Keratinocyte (primary cell): ENCODE measurements around the gene VPS8. TPM values are rescaled to one million over a fixed set of nuclear protein-coding genes. Genes with fewer than 3 reads are reported as not detected.

Experiments
- DNase-seq: peaks from one replicate; pipeline ENCODE4 v3.0.0-alpha.2; 2011; ENCODE audit warnings: low read depth, missing footprints, low spot score
- FAIRE-seq: peaks from 2 replicates; lab custom pipeline; 2011; peaks lifted over from hg19 to GRCh38; lab: Jason Lieb, UNC
- H2AFZ ChIP-seq: 2 replicates; pipeline ENCODE4 v1.6.0; 2012; ENCODE audit warnings: low read length, control low read depth, inconsistent platforms; ENCODE audit not compliant: control insufficient read depth
- H3K27ac ChIP-seq: 2 replicates; pipeline ENCODE4 v1.5.1; 2011; ENCODE audit warnings: low read length; ENCODE audit not compliant: control insufficient read depth, insufficient read depth
- H3K27me3 ChIP-seq: 3 replicates; pipeline ENCODE4 v1.6.0; 2011; ENCODE audit warnings: low read length; ENCODE audit not compliant: control insufficient read depth, insufficient read depth; ENCODE audit errors: extremely low read depth
- H3K36me3 ChIP-seq, 2 experiments: 2 replicates in 1 of 2; 3 replicates in 1 of 2; pipeline ENCODE4 v1.5.1; 2011; ENCODE audit warnings: low read length in 2 of 2, mild to moderate bottlenecking in 1 of 2; ENCODE audit not compliant: control insufficient read depth in 2 of 2, insufficient read depth in 2 of 2; ENCODE audit errors: extremely low read depth in 1 of 2
- H3K4me1 ChIP-seq: 3 replicates; pipeline ENCODE4 v1.5.1; 2011; ENCODE audit warnings: low read length; ENCODE audit not compliant: control insufficient read depth, insufficient read depth; ENCODE audit errors: extremely low read depth
- H3K4me2 ChIP-seq: 3 replicates; pipeline ENCODE4 v1.6.0; 2011; ENCODE audit warnings: low read depth, low read length; ENCODE audit not compliant: control insufficient read depth, insufficient read depth; ENCODE audit errors: extremely low read depth
- H3K4me3 ChIP-seq, 3 experiments: fragments of 200-600 bp in 1 of 3; sonication (generic) in 1 of 3; 2 replicates in 2 of 3; 3 replicates in 1 of 3; pipeline ENCODE4 v1.5.1; 2011 to 2016; ENCODE audit warnings: low read length in 3 of 3, mild to moderate bottlenecking in 3 of 3, control low read depth in 2 of 3, inconsistent platforms in 1 of 3, low read depth in 1 of 3, mixed read lengths in 1 of 3, mixed run types in 1 of 3, moderate library complexity in 1 of 3; ENCODE audit not compliant: control insufficient read depth in 2 of 3, insufficient read depth in 2 of 3; ENCODE audit errors: extremely low read depth in 1 of 3
- H3K79me2 ChIP-seq: 2 replicates; pipeline ENCODE4 v1.6.0; 2012; ENCODE audit warnings: low read length; ENCODE audit not compliant: control insufficient read depth, insufficient read depth
- H3K9ac ChIP-seq: 3 replicates; pipeline ENCODE4 v1.6.0; 2011; ENCODE audit warnings: low read length; ENCODE audit not compliant: control insufficient read depth, insufficient read depth; ENCODE audit errors: extremely low read depth
- H3K9me1 ChIP-seq: 3 replicates; pipeline ENCODE4 v1.6.0; 2011; ENCODE audit warnings: low read length; ENCODE audit not compliant: control insufficient read depth, insufficient read depth; ENCODE audit errors: extremely low read depth
- H3K9me3 ChIP-seq: 2 replicates; pipeline ENCODE4 v1.5.1; 2012; ENCODE audit warnings: low read depth, low read length; ENCODE audit not compliant: control insufficient read depth
- H4K20me1 ChIP-seq: 3 replicates; pipeline ENCODE4 v1.6.0; 2011; ENCODE audit warnings: low read length; ENCODE audit not compliant: control insufficient read depth, insufficient read depth; ENCODE audit errors: extremely low read depth
- EZH2 ChIP-seq: IDR thresholded peaks from one replicate; pipeline ENCODE4 v1.6.1; 2012; ENCODE audit warnings: inconsistent platforms, mild to moderate bottlenecking, low read length, moderate library complexity
- dilution Hi-C: fragments of 300-500 bp; cut with MboI; formaldehyde crosslinking; loops from one replicate; pipeline ENCODE4 v1.7.0; 2020; ENCODE audit warnings: low sequenced_read_pairs; ENCODE audit not compliant: extremely low pct_ligation_motif_present
- polyA plus RNA-seq, 5 experiments: library from polyadenylated mRNA; depleted of rRNA in 3 of 5; stranded (reverse) in 3 of 5; stranded (forward) in 1 of 5; unstranded in 1 of 5; fragments of >200 nt; gene quantifications; 1 replicate in 1 of 5; 2 replicates in 3 of 5; 3 replicates in 1 of 5; pipeline versions ENCODE4 v1.2.1 to v1.2.3, GENCODE V29; 2011 to 2012; ENCODE audit warnings: missing spikeins in 2 of 5, low read depth in 1 of 5, low replicate concordance in 1 of 5
- TF ChIP-seq, protein P1 (sequence below), 3 experiments: IDR thresholded peaks in 1 of 3; conservative IDR thresholded peaks in 1 of 3; optimal IDR thresholded peaks in 1 of 3; 2 replicates in 2 of 3; 3 replicates in 1 of 3; pipeline versions ENCODE3 to v1.5.1; 2011; ENCODE audit warnings: low read length in 3 of 3, mild to moderate bottlenecking in 3 of 3, moderate library complexity in 2 of 3, control low read depth in 1 of 3, inconsistent platforms in 1 of 3; ENCODE audit not compliant: insufficient read depth in 2 of 3; ENCODE audit errors: extremely low read depth in 1 of 3

VPS8 gene
- polyA plus RNA-seq, 1 donor (not counting 4 experiments of a cell fraction or from before 2014, with no cell fraction given) = 28.4 TPM

GRCh38 chr3:185029086-185029485 lies 217.1 kb downstream of the VPS8 start:
- Histone ChIP-seq H3K4me3 (no peak overlapping the region), H3K9ac (no peak overlapping the region), H3K4me2 (no peak overlapping the region), H3K9me3 (no peaks in the 10 kb centered on the region), H4K20me1 (no peaks in the 10 kb centered on the region), H3K79me2 (no peaks in the 10 kb centered on the region), H3K36me3 (peaks cover 0 to 3% of the 10 kb centered on the region in 2 experiments), H3K9me1 (no peaks in the 10 kb centered on the region), H3K4me1 (no peaks in the 10 kb centered on the region), H2AFZ (no peak overlapping the region), H3K27ac (no peak overlapping the region), H3K27me3 (no peaks in the 10 kb centered on the region)
- dilution Hi-C loops = no loop called here
- no peak for FAIRE-seq
- TF ChIP-seq, protein P1, sequence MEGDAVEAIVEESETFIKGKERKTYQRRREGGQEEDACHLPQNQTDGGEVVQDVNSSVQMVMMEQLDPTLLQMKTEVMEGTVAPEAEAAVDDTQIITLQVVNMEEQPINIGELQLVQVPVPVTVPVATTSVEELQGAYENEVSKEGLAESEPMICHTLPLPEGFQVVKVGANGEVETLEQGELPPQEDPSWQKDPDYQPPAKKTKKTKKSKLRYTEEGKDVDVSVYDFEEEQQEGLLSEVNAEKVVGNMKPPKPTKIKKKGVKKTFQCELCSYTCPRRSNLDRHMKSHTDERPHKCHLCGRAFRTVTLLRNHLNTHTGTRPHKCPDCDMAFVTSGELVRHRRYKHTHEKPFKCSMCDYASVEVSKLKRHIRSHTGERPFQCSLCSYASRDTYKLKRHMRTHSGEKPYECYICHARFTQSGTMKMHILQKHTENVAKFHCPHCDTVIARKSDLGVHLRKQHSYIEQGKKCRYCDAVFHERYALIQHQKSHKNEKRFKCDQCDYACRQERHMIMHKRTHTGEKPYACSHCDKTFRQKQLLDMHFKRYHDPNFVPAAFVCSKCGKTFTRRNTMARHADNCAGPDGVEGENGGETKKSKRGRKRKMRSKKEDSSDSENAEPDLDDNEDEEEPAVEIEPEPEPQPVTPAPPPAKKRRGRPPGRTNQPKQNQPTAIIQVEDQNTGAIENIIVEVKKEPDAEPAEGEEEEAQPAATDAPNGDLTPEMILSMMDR (optimal IDR thresholded peaks at IDR 0.05 in 1 of 3, IDR thresholded peaks at IDR 0.05 in 1 of 3, conservative IDR thresholded peaks at IDR 0.05 in 1 of 3; ENCODE audit: extremely low read depth in 1 of 3, insufficient read depth in 2 of 3, low read length in 3 of 3) = no peak
- no peak for TF ChIP-seq EZH2
- DNase-seq = no peak

DNA sequence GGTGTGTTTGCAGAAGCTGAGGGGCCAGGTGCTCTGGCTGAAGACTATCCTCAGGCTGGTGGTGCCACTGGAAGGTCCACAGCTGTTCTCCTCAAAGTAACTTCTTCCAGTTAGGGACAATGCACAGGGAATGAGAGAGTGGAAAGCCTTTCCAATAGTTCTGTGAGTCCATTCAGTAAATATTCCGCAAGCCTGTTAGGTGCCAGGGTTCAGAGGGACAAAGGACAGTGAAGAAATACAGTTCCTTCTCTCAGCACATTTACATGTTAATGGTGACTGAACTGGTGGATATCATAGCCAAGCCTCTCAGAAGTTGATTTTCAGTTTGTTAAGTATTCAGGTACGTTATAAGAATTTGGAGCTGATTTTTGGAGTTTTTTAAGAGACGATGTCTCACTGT lies 218.4 kb downstream of the VPS8 start:
- dilution Hi-C loops = no loop called here
- no peaks in the 10 kb centered on the region for H3K79me2 ChIP-seq
- H3K4me2 ChIP-seq = no peak overlapping the region
- H3K27me3 ChIP-seq = no peaks in the 10 kb centered on the region
- H3K36me3 ChIP-seq = peaks cover 0 to 3% of the 10 kb centered on the region in 2 experiments
- no peak overlapping the region for H3K27ac ChIP-seq
- H4K20me1 ChIP-seq = no peaks in the 10 kb centered on the region
- TF ChIP-seq, protein P1 (optimal IDR thresholded peaks at IDR 0.05 in 1 of 3, IDR thresholded peaks at IDR 0.05 in 1 of 3, conservative IDR thresholded peaks at IDR 0.05 in 1 of 3; ENCODE audit: extremely low read depth in 1 of 3, insufficient read depth in 2 of 3, low read length in 3 of 3) = no peak
- no peak for TF ChIP-seq EZH2
- H3K9me3 ChIP-seq = no peaks in the 10 kb centered on the region
- no peak overlapping the region for H3K4me3 ChIP-seq
- no peaks in the 10 kb centered on the region for H3K9me1 ChIP-seq
- H2AFZ ChIP-seq = no peak overlapping the region
- FAIRE-seq = no peak
- no peaks in the 10 kb centered on the region for H3K4me1 ChIP-seq
- no peak for DNase-seq
- no peak overlapping the region for H3K9ac ChIP-seq
